ENCODE data around the gene HEATR5A.
"Not testable (repeated sequence)": the region's sequence is repeated elsewhere in the genome, so short reads cannot be mapped to it uniquely, and the experiment has no call there.

Gene HEATR5A

GRCh38 chr14:31440280-31440679 is 19.9 kb upstream of the HEATR5A start:
- TF ChIP-seq, protein P1, sequence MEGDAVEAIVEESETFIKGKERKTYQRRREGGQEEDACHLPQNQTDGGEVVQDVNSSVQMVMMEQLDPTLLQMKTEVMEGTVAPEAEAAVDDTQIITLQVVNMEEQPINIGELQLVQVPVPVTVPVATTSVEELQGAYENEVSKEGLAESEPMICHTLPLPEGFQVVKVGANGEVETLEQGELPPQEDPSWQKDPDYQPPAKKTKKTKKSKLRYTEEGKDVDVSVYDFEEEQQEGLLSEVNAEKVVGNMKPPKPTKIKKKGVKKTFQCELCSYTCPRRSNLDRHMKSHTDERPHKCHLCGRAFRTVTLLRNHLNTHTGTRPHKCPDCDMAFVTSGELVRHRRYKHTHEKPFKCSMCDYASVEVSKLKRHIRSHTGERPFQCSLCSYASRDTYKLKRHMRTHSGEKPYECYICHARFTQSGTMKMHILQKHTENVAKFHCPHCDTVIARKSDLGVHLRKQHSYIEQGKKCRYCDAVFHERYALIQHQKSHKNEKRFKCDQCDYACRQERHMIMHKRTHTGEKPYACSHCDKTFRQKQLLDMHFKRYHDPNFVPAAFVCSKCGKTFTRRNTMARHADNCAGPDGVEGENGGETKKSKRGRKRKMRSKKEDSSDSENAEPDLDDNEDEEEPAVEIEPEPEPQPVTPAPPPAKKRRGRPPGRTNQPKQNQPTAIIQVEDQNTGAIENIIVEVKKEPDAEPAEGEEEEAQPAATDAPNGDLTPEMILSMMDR (IDR thresholded peaks at IDR 0.05; ENCODE audit: low read depth, low read length) = no peak
- DNase-seq (ENCODE audit: low read depth in 2 of 2) = no peak
- no peak overlapping the region for H3K4me3 ChIP-seq (replicated peaks in 1 of 2; ENCODE audit: low read depth in 2 of 2, low read length in 2 of 2)

DNA sequence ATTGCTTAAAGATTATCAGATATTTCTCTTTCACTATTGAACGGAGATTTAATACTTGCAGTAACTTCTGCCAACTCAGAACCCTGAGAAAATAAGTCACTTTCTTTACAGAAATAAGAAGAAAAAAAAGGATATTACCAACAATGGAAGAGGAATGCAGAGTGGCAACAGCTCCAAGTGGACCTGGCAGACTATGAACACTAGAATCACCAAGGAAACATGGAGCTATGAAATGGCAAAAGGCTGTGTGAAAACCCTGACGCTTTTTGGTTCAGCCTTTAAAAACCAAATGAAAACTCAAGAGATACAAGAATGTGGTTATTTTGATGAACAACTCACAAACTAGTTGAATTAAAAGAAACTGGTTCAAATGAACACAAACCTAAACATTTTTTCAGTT is 19.2 kb upstream of the HEATR5A start:
- TF ChIP-seq, protein P1 (IDR thresholded peaks at IDR 0.05; ENCODE audit: low read depth, low read length) = no peak
- peak in 1 of 2 donors; percentile 24 for DNase-seq (ENCODE audit: low read depth in 2 of 2)
- H3K4me3 ChIP-seq (replicated peaks in 1 of 2; ENCODE audit: low read depth in 2 of 2, low read length in 2 of 2) = no peak overlapping the region

DNA sequence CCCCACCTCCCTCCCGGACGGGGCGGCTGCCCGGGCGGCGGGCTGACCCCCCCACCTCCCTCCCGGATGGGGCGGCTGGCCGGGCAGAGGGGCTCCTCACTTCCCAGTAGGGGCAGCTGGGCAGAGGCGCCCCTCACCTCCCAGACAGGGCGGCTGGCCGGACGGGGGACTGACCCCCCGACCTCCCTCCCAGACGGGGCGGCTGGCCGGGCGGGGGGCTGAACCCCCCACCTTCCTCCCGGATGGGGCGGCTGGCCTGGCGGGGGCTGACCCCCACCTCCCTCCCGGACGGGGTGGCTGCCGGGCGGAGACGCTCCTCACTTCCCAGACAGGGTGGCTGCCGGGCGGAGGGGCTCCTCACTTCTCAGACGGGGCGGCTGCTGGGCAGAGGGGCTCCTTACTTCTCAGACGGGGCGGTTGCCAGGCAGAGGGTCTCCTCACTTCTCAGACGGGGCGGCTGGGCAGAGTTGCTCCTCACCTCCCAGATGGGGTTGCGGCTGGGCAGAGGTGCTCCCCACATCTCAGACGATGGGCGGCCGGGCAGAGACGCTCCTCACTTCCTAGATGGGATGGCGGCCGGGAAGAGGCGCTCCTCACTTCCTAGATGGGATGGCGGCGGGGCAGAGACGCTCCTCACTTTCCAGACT is 16.8 kb upstream of the HEATR5A start:
- H3K4me3 ChIP-seq (replicated peaks in 1 of 2; ENCODE audit: low read depth in 2 of 2, low read length in 2 of 2); DNase-seq (ENCODE audit: low read depth in 2 of 2): not testable (repeated sequence)

- TF ChIP-seq, protein P1 (IDR thresholded peaks at IDR 0.05; ENCODE audit: low read depth, low read length) = no peak
- DNase-seq (ENCODE audit: low read depth in 2 of 2) = peak; percentile 37 to 64
- no peak overlapping the region for H3K4me3 ChIP-seq (replicated peaks in 1 of 2; ENCODE audit: low read depth in 2 of 2, low read length in 2 of 2)
Observed at GRCh38 chr14:31435276-31435675, 14.9 kb upstream of the HEATR5A start.

GRCh38 chr14:31430634-31431264 is 10.4 kb upstream of the HEATR5A start:
- TF ChIP-seq, protein P1 (IDR thresholded peaks at IDR 0.05; ENCODE audit: low read depth, low read length) = no peak
- no peak overlapping the region for H3K4me3 ChIP-seq (replicated peaks in 1 of 2; ENCODE audit: low read depth in 2 of 2, low read length in 2 of 2)

GRCh38 chr14:31429791-31430190 is 9.4 kb upstream of the HEATR5A start:
- no peak overlapping the region for H3K4me3 ChIP-seq (replicated peaks in 1 of 2; ENCODE audit: low read depth in 2 of 2, low read length in 2 of 2)
- TF ChIP-seq, protein P1 (IDR thresholded peaks at IDR 0.05; ENCODE audit: low read depth, low read length) = no peak
- DNase-seq (ENCODE audit: low read depth in 2 of 2) = no peak

More at GRCh38 chr14:31430634-31431264, 10.4 kb upstream of the HEATR5A start:
- no peak for DNase-seq (ENCODE audit: low read depth in 2 of 2)

DNA sequence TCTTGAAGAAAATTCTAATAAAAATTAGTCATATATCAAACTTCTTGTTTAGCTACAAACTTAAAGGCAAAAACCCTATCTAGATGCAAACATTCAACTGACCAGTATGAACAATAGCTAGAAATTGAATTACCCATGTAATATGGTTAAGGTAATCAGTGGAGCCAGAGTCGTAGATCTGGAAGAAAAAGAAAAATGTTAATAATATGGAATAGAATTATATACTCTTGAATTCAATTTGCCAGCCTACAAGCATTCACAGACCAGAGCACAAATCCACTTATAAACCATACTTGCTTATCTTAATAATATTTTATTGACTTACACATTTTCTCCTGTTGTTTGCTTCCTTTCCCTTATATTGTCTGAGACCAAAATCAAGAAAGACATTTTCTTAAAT is 7.7 kb upstream of the HEATR5A start:
- no peak overlapping the region for H3K4me3 ChIP-seq (replicated peaks in 1 of 2; ENCODE audit: low read depth in 2 of 2, low read length in 2 of 2)
- DNase-seq (ENCODE audit: low read depth in 2 of 2) = no peak
- TF ChIP-seq, protein P1 (IDR thresholded peaks at IDR 0.05; ENCODE audit: low read depth, low read length) = no peak
